ENCODE measurements around the gene DNAH8.

Gene DNAH8

DNA sequence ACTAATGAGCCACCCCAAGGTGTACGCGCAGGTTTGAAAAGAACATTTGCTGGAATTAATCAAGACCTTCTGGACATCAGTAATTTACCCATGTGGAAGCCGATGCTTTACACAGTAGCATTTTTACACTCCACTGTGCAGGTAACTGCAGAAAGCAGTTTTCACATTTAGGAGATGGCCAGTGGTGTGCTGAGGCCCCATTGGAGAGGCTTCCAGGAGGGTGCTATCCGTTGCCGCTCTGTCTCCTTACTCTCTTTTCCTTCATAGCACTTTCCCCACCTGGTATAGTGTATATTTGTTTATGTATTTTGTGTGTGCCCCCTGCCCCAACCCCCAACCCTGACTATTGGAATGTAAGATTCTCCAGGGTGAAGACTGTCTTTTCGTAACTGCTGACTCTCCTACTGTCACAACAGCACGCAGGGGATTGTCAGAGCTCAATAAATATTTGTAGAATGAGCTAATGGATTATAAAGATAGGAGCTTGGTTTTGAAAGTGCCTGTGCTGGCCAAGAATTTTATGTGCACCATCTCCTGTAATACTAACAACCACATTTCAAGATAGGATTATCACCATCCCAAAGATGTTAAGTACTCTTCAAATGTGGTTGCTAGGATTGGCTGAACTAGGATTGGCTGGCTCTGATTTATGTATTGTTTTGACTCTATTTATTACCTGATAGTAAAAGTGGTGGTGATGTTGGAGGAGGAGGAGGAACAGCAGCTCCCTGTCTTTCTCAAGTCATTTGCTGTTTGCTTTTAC, 259.5 kb downstream of the DNAH8 start:
- no peak for DNase-seq (ENCODE audit: low spot score)

GRCh38 chr6:38975621-38976049, 260.5 kb downstream of the DNAH8 start:
- no peak for DNase-seq (ENCODE audit: low spot score)

DNA sequence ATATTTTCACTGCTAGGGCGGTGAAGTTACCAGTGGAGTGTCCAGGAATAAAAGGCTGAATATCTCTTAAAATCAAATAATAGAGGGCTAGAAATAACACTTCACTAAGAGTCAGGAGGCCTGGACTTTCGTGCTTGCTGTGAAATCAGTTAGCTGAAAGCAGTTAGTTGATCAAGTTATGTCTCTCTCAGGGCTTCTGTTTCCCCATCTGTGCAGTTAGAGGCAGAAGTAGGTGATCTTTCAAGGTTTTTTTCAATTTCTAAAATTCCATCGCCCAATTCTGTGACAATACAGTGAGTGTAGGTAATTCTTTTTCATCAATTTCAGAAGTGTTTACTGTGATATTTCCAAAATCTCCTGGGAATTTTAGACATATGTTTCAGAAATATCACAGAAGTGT, 260.9 kb downstream of the DNAH8 start:
- DNase-seq (ENCODE audit: low spot score): no peak

GRCh38 chr6:38976801-38977500, 261.8 kb downstream of the DNAH8 start:
- DNase-seq (ENCODE audit: low spot score): no peak

DNA sequence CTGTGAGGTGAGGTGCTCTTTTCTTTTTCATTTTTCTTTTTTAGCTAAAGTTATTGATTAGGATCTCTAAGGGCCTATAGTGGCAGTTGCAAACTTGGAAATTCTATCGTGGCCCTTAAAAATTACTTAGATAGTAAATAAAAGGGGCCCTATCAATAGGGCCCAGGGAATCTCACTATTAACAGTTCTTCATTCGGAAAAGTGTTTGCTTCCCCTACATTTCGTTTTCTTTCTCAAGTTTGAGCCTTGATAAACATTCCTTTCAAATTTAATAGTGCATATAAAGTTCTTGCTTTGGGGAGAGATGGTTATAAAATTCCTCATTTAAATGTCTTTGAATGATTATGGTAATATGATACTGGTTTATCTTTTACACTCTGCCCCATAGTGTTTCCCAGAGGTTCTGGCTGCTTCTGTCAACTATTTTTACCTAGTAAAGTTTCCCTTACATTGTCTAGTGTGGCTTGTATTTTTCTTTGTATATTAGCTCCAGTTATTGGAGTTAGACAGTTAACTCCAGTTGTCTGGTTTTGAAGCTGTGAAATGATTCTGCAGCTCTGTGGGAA, 263.1 kb downstream of the DNAH8 start:
- DNase-seq (ENCODE audit: low spot score): no peak

GRCh38 chr6:38982470-38982869, 267.4 kb downstream of the DNAH8 start:
- DNase-seq (ENCODE audit: low spot score): no peak

DNA sequence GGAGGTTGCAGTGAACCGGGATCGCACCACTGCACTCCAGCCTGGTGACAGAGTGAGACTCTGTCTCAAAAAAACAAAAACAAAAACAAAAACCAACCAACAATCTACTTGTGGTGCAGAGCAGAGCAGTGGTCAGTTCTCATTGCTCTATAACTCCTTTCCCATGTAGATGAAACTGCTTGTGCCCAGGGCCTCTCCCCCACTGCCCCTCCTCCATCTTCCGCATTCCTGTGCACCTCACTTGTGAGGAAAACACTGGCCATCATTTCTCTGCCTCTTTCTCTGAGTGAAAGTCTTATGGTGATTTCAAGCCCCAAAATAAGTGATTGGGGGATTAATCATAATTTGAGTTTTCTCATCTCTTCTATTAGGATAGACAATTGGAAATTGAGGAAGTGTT, 269.6 kb downstream of the DNAH8 start:
- DNase-seq (ENCODE audit: low spot score): no peak

DNA sequence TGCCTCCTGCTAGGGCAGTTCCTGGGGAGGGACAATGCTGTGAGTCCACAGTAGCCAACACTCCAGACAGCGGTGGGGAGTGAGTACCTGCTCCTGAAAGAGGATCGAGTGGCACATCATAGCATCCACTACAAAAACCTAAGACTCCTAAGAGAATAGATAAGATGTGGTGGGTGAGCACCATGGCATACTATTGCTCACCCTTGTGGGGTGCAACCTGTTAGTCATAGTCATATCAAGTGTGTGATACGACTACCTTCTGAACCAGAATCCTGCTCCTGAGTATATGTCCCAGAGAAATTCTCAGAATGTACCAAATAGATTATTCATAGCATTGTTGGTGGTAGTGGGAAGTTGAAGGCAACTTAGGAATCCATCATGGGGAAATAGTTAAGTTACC, 270.7 kb downstream of the DNAH8 start:
- DNase-seq (ENCODE audit: low spot score): no peak

DNA sequence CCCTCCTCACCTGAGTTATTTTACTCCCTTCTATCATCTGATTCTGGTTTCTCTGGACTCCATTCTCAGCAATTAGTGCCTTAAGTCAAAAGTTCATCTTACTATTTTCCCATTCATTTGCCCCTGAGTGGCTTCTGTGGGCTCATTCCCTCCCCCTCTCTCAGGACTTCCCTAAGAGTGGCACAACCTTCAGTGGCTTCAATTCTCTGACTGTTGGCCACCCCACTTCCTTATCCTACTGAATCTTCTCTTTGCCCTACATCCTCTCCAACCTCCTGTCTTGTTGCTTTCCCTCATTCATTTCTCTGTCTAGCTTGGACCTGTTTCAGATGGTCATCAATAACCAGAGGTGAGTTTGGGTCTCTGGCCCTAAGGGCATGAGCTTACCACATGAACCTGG, 272.4 kb downstream of the DNAH8 start:
- DNase-seq (ENCODE audit: low spot score): no peak

DNA sequence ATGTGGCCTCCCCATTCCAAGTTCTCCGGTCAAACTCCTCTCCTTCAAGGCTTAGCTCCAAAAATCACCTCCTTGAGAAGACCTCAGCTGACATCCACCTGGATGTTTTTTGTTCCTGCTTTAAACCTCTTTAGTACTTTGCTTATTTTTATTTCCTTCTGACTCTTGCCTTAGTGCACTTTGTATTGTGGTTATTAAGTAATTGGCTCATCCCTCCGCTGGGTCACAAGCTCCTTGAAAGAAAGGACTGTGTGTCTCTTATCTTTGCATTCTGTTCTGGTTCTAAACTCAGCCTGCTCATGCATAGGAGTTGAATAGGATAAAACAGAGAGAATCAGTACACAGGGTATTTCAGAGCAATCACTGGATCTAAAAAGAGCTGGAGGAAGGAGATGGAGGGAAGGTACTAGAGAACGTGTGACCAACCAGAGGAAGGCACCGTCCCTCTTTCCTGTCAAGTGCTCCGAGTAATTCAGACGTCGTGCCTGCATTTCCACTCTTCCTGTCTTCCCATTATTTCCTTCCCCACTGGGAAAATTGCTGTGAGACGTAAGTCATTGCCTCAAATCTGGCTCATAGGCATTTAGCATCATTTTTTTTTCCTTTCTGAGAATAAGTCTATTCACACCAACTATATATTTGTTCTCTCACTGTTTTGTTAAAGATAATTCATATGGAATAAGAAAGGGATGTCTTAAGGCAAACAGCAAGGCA, 273.8 kb downstream of the DNAH8 start:
- no peak for DNase-seq (ENCODE audit: low spot score)

- no peak for DNase-seq (ENCODE audit: low spot score)
Observed at GRCh38 chr6:38990475-38990874, 275.4 kb downstream of the DNAH8 start.

- no peak for DNase-seq (ENCODE audit: low spot score)
Observed at GRCh38 chr6:38996676-38997075, 281.6 kb downstream of the DNAH8 start.

DNA sequence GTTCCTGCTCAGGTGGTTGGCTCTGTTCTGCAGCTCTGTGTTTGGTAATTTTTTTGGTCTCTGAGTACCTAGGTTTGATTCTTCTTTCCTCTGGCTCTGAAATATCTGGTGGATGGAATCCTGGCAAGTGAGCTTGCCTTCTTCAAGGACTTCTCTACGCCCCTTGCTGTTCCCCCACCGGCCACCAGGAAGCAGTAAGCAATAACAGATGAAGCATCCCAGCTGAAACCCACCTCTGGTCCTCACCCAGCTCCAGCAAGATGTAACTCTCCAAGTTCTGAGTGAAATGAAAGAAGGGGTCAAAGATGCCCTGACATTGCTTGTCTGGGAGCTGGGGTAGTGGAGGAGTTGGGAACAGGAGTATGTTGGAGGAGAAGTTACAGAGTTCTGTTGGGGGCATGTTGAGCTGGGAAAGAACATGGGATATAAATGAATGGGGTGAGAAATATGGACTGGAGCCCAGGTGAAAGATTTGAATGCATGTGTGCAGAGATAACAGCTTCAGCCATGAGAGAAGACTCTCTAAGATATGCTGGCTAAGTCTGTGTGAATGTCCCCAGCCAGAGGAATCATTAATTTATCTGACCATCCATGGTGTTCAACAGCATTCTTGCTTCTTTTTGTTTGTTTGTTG, 282.1 kb downstream of the DNAH8 start:
- no peak for DNase-seq (ENCODE audit: low spot score)

DNA sequence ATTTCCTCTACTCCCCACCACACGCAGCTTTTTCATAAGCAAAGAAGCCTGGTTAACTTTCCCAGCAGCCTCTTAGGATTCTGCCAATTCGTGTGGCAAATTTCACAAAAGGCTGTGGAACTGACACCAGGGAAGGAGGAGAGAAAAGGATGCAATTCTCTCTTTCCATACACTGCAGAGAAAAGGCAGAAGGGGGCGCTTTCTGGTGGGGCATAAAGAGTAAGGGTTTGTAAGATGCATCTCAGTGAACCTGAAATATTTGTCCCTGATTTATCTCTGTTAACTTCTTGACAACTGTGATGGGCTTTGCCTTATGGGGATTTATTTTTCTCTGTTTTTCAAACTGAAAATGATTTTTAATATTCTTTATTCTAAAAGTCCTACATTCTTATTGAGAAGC, 288.0 kb downstream of the DNAH8 start:
- no peak for DNase-seq (ENCODE audit: low spot score)

DNA sequence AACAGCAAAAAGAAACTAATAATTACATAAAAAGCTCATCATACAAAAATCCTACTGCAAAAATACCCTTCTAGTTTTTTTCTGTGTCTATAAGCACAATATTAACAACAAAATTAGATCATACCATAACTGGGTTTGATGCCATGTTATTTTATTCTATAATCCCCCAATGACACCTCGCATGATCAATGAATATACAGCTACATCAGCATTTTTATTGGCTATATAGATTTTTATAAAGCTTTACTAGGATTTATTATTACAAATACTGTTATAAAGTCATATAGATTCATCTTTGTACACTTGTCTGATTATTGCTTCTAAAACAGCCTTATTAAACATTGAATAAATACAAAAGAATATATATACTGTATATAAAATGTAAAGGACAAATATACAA, 288.4 kb downstream of the DNAH8 start:
- no peak for DNase-seq (ENCODE audit: low spot score)

GRCh38 chr6:39004801-39005200, 289.7 kb downstream of the DNAH8 start:
- no peak for DNase-seq (ENCODE audit: low spot score)

DNA sequence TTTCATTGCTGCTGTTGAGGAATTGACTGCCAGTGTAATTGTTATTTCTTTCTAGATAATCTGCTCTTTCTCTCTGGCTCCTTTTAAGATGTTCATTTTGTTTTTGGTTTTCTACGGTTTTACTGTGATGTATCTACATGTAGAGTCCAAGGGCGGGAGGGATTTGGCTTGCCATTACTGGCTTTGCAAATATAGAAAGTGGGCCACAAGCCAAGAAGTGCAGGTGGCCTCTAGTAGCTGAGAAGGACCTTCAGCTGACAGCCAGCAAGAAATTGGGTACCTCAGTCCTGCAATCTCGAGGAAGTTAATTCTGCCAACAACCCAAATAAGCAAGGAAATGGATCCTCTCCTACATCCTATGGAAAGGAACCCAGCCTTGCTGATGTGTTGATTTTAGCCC, 290.7 kb downstream of the DNAH8 start:
- DNase-seq (ENCODE audit: low spot score): no peak

- DNase-seq (ENCODE audit: low spot score): no peak
Observed at GRCh38 chr6:39007575-39007974, 292.5 kb downstream of the DNAH8 start.

DNA sequence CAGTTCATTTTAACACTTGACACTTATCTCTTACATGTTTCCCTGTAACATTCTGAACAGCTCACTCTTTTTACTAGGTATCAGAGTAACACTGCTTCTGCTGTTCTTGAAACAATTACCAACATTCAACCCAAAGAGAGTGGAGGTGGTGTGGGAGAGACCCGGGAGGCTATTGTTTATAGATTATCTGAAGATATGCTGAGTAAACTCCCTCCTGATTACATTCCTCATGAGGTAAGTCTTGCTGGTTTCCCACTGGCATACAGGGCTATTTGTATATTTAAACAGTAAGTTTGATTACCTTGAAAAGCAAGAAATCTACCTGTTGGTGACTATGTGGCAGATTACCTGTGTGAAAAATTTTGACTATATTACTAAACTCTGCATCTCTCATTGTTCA, 293.6 kb downstream of the DNAH8 start:
- DNase-seq (ENCODE audit: low spot score): no peak

- no peak for DNase-seq (ENCODE audit: low spot score)
Observed at GRCh38 chr6:39009476-39009875, 294.4 kb downstream of the DNAH8 start.

DNA sequence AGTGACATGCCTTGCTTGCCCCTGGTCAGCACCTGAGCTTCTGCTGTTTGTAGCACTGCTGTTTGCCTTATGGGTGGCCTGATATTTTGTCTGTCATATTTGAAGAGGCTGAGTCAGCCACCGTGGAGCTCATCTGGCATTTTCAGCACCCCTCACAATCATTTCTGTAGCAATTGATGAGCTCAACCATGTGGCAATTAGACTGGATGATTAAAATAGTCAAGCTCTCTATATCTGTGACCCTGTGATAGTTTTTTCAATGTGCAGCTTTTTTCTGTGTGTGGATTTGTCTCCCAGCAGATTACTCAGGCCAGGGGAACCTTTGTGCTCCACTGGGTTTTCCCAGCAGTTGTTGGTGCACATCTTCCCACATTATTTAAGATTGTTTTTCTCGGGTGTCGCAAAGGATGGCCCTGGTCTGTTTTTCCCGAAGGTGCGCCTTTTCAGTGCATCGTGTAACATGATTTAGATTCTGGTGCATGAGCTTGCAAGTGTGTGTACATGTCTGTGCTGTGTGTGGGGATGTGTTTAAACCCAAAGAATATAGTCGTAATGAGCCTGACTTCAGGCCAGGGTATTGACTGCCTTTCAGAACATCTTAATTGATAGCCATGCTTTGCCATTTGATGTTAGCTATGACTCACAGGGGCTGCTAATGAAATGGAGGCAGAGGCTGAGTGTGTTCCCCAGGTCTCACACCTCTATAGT, 301.9 kb downstream of the DNAH8 start:
- peak; percentile 29 for DNase-seq (ENCODE audit: low spot score)

DNA sequence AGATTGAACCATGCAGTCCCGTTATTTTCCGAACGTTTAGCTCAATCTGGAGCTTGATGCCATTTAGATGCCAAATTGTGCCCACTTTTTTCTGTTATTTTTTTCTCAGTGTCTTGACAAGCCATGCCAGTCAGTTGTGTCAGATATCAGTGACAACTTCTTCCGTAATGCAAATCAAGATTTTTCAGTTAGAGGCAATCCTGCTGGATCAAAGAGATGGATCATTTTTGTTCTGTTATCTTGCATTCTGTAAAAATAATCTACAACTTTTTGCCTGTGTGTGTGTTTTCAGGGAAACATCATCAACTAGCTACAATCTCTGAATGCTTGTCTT, 302.4 kb downstream of the DNAH8 start:
- DNase-seq (ENCODE audit: low spot score): no peak

Measured in Ammon's horn (tissue), 1 donor.